ENCODE results near the gene FATE1.

The FATE1 gene

GRCh38 chrX:151725338-151725614 lies 9.4 kb downstream of the FATE1 start:
- no peak overlapping the region for H3K27ac ChIP-seq (replicated peaks)
- TF ChIP-seq POLR2AphosphoS5 (IDR thresholded peaks at IDR 0.05; ENCODE audit: low read depth) (no peak), CTCF (IDR thresholded peaks at IDR 0.05; ENCODE audit: insufficient read depth, low read length) (no peak), GABPA (IDR thresholded peaks at IDR 0.05; ENCODE audit: low read depth) (no peak), SPI1 (IDR thresholded peaks at IDR 0.05; ENCODE audit: borderline replicate concordance, low read depth) (no peak), REST (IDR thresholded peaks at IDR 0.05; ENCODE audit: insufficient replicate concordance, low read depth) (no peak)
- H3K4me3 ChIP-seq (replicated peaks; ENCODE audit: insufficient read depth, low read length), result no peak overlapping the region
- no peak for DNase-seq (ENCODE audit: low read depth in 1 of 2, low spot score in 1 of 2)
- H3K27me3 ChIP-seq (ENCODE audit: insufficient read depth, poor library complexity, severe bottlenecking), result no peaks in the 10 kb centered on the region

- H3K27ac ChIP-seq (replicated peaks), result no peak overlapping the region
- no peaks in the 10 kb centered on the region for H3K27me3 ChIP-seq (ENCODE audit: insufficient read depth, poor library complexity, severe bottlenecking)
- H3K4me3 ChIP-seq (replicated peaks; ENCODE audit: insufficient read depth, low read length), result no peak overlapping the region
- TF ChIP-seq POLR2AphosphoS5 (IDR thresholded peaks at IDR 0.05; ENCODE audit: low read depth), result no peak
- no peak for TF ChIP-seq GABPA (IDR thresholded peaks at IDR 0.05; ENCODE audit: low read depth)
- no peak for TF ChIP-seq REST (IDR thresholded peaks at IDR 0.05; ENCODE audit: insufficient replicate concordance, low read depth)
- TF ChIP-seq SPI1 (IDR thresholded peaks at IDR 0.05; ENCODE audit: borderline replicate concordance, low read depth), result no peak
- TF ChIP-seq CTCF (IDR thresholded peaks at IDR 0.05; ENCODE audit: insufficient read depth, low read length), result no peak
- DNase-seq (ENCODE audit: low read depth in 1 of 2, low spot score in 1 of 2), result no peak
These were observed 10.9 kb downstream of the FATE1 start for GRCh38 chrX:151726751-151727150.

GRCh38 chrX:151727346-151727745 lies 11.5 kb downstream of the FATE1 start:
- Histone ChIP-seq H3K4me3 (replicated peaks; ENCODE audit: insufficient read depth, low read length) (no peak overlapping the region), H3K27ac (replicated peaks) (no peak overlapping the region), H3K27me3 (ENCODE audit: insufficient read depth, poor library complexity, severe bottlenecking) (no peaks in the 10 kb centered on the region)
- DNase-seq (ENCODE audit: low read depth in 1 of 2, low spot score in 1 of 2), result no peak
- no peak for TF ChIP-seq REST (IDR thresholded peaks at IDR 0.05; ENCODE audit: insufficient replicate concordance, low read depth)
- no peak for TF ChIP-seq GABPA (IDR thresholded peaks at IDR 0.05; ENCODE audit: low read depth)
- no peak for TF ChIP-seq POLR2AphosphoS5 (IDR thresholded peaks at IDR 0.05; ENCODE audit: low read depth)
- TF ChIP-seq CTCF (IDR thresholded peaks at IDR 0.05; ENCODE audit: insufficient read depth, low read length), result no peak
- no peak for TF ChIP-seq SPI1 (IDR thresholded peaks at IDR 0.05; ENCODE audit: borderline replicate concordance, low read depth)
